H1 (cell line): ENCODE measurements around the gene SLC16A5. TPM values are rescaled to one million over a fixed set of nuclear protein-coding genes. Genes with fewer than 3 reads are reported as not detected.

Experiments used
- CTCF ChIP-seq, 3 experiments: IDR thresholded peaks; 1 replicate in 2 of 3; 2 replicates in 1 of 3; pipeline versions ENCODE4 v1.5.1 to v1.6.1; 2011; ENCODE audit warnings: low read length in 3 of 3, mild to moderate bottlenecking in 3 of 3, inconsistent platforms in 2 of 3, low read depth in 1 of 3, moderate library complexity in 1 of 3; ENCODE audit not compliant: insufficient read depth in 1 of 3; ENCODE audit errors: control extremely low read depth in 1 of 3
- GABPA ChIP-seq: IDR thresholded peaks from 2 replicates; pipeline ENCODE4 v1.6.1; 2011; ENCODE audit warnings: mild to moderate bottlenecking, low read length, moderate library complexity, borderline replicate concordance; ENCODE audit not compliant: insufficient read depth
- MAX ChIP-seq: IDR thresholded peaks from 2 replicates; pipeline ENCODE4 v1.6.1; 2012; ENCODE audit warnings: inconsistent platforms
- NRF1 ChIP-seq: IDR thresholded peaks from 2 replicates; pipeline ENCODE4 v1.6.1; 2011; ENCODE audit warnings: mild to moderate bottlenecking, low read depth, low read length, improper control_type of control experiment
- PHF8 ChIP-seq: fragments of 200-600 bp; sonication (generic); conservative IDR thresholded peaks from 2 replicates; pipeline ENCODE4 v1.7.1; 2012; ENCODE audit warnings: low read depth, mild to moderate bottlenecking, inconsistent platforms, low read length, moderate library complexity
- RAD21 ChIP-seq, 2 experiments: IDR thresholded peaks in 1 of 2; conservative IDR thresholded peaks in 1 of 2; 2 replicates each; pipeline ENCODE4 v1.6.1; 2011; ENCODE audit warnings: low read depth in 2 of 2, low read length in 2 of 2, improper control_type of control experiment in 1 of 2, inconsistent platforms in 1 of 2, mild to moderate bottlenecking in 1 of 2, moderate library complexity in 1 of 2
- RNF2 ChIP-seq: fragments of 200-900, 300-1000 bp; sonication (generic); IDR thresholded peaks from 2 replicates; pipeline ENCODE4 v1.7.1; 2016; ENCODE audit warnings: borderline replicate concordance, low read depth, mild to moderate bottlenecking, antibody characterized with exemption, low read length; ENCODE audit not compliant: poor library complexity, severe bottlenecking; ENCODE audit errors: missing control alignments
- TAF1 ChIP-seq: IDR thresholded peaks from 2 replicates; pipeline ENCODE4 v1.6.1; 2011; ENCODE audit warnings: mild to moderate bottlenecking, low read depth, low read length
- TEAD4 ChIP-seq: IDR thresholded peaks from 2 replicates; pipeline ENCODE4 v1.6.1; 2012; ENCODE audit warnings: low read depth, low read length, inconsistent platforms, mixed read lengths
- YY1 ChIP-seq: IDR thresholded peaks from 2 replicates; pipeline ENCODE4 v1.6.1; 2011; ENCODE audit warnings: low read depth, mild to moderate bottlenecking, low read length
- polyA plus RNA-seq, 7 experiments: library from polyadenylated mRNA; depleted of rRNA in 3 of 7; stranded (reverse) in 5 of 7; unstranded in 2 of 7; fragments of >200 nt in 5 of 7; fragments of 200-250 nt in 2 of 7; gene quantifications; 1 replicate in 5 of 7; 2 replicates in 1 of 7; 4 replicates in 1 of 7; pipeline versions ENCODE4 v1.2.1 to v1.2.3, GENCODE V29; 2011 to 2013; ENCODE audit warnings: missing spikeins in 2 of 7, mixed read lengths in 2 of 7
- total RNA-seq: library from RNA; stranded (reverse); fragmentation: NEBNext Ultra II Directional; extraction: Animal tissue kit (Norgen Biotek cat#: 25700); gene quantifications from 2 replicates; pipeline ENCODE4 v1.2.1, GENCODE V29; 2021
- TF ChIP-seq, protein P1 (sequence below): IDR thresholded peaks from 2 replicates; pipeline ENCODE4 v1.6.1; 2011; ENCODE audit warnings: low read length, improper control_type of control experiment

The SLC16A5 gene
- total and polyA plus RNA-seq, 2 of the 8 experiments (the other 6 are each of a cell fraction or from before 2014, with no cell fraction given) = 17.1 to 34.7 TPM

DNA sequence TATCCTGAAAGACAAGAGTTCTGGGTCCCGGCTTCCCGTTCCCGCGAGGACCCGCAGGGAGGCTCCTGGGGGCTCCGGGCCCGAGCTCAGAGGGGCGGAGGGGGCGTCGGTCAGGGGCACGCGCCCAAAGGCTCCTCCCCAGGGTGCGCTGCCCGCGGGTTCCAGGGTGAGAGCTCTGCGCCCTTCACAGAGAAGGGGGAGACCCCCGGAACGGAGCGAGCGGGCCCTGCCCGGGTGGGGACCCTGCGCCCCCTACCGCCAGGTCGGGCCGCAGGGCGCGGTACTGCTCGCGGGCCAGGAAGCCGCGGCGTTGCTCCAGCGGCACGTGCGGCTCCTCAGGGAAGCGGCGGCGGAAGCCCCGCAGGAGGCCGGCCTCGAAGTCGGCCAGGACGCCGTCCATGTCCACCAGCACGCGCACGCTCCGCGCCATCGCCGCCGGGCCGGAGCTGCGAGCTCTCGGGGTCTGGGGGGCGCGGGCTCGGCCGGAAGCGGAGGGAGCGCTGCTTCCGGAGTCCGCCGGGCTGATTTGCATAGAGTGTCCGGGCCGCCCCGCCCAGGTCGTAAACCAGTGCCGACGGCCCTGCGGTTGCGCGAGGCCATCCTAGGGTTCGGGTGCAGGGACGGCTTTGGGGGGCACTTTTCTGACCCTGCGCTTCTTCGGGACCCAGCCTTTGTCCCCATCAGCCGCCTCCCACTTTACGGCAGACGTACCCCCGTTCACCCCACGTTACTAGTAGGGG, 43.7 kb downstream of the SLC16A5 start, which contains the start of gene NT5C (continued):
- TF ChIP-seq NRF1 (peak; percentile 46), YY1 (peak; percentile 66; the same call in 1 of the 2 replicates), RNF2 (no peak), TEAD4 (no peak), GABPA (peak; percentile 87), CTCF (IDR thresholded peaks at IDR 0.05; ENCODE audit: control extremely low read depth in 1 of 3, insufficient read depth in 1 of 3, low read depth in 1 of 3, low read length in 3 of 3) (peak; percentile 65 to 72 (median 68)), RAD21 (IDR thresholded peaks at IDR 0.05 in 1 of 2, conservative IDR thresholded peaks at IDR 0.05 in 1 of 2; ENCODE audit: low read depth in 2 of 2, low read length in 2 of 2) (peak; percentile 32 to 42; a peak in 2 of 4 replicates), PHF8 (peak; percentile 92), TAF1 (peak; percentile 77), MAX (peak; percentile 95)
- TF ChIP-seq, protein P1, sequence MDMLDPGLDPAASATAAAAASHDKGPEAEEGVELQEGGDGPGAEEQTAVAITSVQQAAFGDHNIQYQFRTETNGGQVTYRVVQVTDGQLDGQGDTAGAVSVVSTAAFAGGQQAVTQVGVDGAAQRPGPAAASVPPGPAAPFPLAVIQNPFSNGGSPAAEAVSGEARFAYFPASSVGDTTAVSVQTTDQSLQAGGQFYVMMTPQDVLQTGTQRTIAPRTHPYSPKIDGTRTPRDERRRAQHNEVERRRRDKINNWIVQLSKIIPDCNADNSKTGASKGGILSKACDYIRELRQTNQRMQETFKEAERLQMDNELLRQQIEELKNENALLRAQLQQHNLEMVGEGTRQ = 0 out of 2 replicates have a peak, but pooled peaks have one; percentile 42
